NCI-H2107 (cell line): Measurements from ENCODE around the gene CYP19A1.

Experiments
- DNase-seq: peaks from one replicate; lab custom pipeline; 2025; lab: John Stamatoyannopoulos, UW

The CYP19A1 gene

DNA sequence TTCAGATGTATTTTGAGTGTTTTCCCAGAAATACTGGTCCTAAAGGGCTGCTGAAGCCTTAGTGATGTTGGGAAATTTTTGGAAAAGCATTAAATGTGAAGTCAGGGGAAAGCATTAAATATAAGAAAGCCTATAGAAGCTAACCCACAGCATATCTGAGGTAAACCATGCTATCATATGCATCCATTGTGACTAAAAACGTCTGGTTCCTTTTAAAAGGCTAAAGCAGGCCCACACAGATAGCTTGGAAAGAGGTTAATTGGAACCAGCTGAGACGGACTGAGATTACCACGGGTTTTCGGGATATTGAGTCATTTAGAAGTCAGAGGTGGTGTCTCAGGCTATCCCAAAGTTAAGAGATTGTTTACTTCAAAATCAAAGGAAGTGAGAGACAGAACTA is 78.2 kb downstream of the CYP19A1 start:
- no peak for DNase-seq

GRCh38 chr15:51255533-51255932 is 82.9 kb downstream of the CYP19A1 start:
- DNase-seq, result no peak

- DNase-seq, result no peak
These were observed 85.0 kb downstream of the CYP19A1 start for GRCh38 chr15:51253366-51253765.

DNA sequence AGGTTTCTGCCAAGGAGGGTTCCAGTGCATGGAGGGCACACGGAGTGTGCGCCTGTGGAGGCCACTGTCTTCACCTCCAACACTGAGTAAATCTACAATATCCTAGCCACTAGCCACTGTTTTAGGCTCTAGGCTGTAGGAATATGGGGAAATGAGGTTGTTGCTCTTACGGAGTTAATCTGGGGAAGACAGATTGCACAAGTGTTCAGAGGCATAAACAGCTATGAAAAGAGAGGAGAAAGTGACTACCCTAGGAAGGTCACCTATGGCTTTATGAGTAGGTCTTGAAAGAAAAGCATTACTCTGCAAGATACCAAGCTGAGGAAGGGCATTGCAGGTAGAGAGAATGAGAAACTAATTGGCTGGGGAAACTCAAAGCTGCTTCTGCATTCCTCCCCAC is 85.7 kb downstream of the CYP19A1 start:
- DNase-seq, result no peak

- no peak for DNase-seq
These were observed 86.8 kb downstream of the CYP19A1 start for GRCh38 chr15:51251556-51251955.

DNA sequence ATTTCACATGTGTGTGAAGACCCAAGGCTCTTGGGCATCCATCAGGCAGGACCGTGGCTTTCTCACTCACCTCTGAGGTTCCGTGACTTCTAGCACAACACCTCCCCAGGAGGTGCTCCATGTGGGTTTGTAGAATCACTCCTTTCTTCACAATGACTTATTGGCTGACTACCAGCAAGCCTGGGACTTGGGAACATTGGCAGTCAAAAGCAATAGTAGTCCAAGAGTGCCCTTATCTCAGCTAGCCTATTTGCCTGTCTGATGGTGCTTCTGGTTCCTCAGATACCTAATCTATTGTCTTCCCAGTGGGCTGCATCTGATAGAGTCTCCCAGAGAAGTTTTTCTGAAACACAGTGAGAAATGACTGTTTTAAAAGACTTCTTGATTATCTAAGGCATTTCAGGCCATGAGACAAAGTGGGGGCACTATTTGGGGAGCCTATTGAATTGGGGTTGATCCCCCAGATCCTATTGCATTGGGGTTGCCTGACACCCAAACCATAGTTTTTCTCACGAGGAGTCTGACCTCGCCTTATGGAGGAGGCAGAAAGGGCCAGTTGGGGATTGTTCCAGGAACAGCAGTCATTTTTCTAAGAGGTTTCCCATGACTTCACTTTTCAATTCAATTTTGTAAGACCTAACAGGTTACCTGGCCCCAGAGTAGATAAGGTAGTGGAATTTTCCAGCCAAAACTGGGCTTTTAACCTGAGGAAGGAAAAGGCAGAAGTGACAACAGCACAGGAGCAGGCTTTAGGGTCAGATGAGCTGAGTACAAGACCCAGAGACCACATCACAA is 88.0 kb downstream of the CYP19A1 start:
- DNase-seq, result no peak

DNA sequence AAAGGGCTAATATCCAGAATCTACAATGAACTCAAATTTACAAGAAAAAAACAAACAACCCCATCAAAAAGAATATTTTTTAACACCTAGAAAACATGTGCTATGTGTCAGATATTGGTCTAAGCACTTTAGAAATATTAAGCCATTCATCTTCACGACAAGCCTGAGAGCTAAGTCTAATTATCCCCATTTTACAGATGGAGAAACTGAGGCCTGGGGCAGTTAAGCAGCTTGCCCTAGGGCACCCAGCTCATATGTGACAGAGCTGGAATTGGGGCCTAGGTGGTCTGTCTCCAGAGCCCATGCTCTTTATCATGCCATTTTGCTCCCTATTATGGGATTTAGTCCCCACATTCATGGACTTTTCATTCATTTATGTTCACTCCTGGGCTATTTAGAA is 92.8 kb downstream of the CYP19A1 start:
- no peak for DNase-seq

DNA sequence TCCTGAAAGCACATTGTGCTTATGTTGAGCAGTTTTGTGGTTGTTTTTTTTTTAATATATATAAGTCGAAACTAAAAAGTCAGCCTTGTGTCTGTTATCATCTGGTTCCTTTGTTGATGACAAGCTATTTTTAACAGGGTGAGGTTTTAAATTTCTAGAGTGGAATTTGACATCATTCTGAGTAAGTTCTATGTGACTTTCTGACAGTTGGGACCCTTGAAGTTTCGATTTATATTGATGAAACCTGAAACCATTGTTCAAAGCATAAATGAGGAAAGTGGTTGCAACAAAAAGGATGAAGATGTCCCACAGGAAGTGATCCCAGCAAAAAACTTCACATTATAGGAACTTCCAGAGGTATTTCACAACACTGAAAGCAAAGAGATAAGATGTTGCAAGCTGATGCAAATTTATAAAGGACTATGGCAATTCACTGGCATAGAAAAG is 94.0 kb downstream of the CYP19A1 start:
- DNase-seq, result no peak

- DNase-seq, result no peak
These were observed 94.6 kb downstream of the CYP19A1 start for GRCh38 chr15:51243774-51244173.

DNA sequence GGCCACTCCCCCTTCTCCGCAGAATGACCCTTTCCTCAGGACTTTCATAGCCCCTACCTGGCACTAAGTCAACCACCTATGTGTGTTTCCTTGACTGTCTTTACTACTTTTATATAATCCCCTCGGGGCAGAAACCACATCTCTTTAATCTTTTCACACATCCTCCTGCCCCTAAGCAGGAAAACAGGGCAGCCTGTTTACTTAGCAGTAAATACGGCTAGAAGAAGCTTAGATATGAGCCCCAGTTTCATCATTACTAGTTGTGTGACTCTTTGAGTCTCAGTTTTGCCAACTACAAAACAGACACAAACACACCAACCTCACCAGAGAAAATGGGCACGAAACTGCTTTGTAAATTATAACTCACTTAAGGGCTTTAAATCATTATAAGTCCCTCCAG is 98.3 kb downstream of the CYP19A1 start:
- no peak for DNase-seq

GRCh38 chr15:51237816-51238215 is 100.6 kb downstream of the CYP19A1 start:
- DNase-seq, result no peak

DNA sequence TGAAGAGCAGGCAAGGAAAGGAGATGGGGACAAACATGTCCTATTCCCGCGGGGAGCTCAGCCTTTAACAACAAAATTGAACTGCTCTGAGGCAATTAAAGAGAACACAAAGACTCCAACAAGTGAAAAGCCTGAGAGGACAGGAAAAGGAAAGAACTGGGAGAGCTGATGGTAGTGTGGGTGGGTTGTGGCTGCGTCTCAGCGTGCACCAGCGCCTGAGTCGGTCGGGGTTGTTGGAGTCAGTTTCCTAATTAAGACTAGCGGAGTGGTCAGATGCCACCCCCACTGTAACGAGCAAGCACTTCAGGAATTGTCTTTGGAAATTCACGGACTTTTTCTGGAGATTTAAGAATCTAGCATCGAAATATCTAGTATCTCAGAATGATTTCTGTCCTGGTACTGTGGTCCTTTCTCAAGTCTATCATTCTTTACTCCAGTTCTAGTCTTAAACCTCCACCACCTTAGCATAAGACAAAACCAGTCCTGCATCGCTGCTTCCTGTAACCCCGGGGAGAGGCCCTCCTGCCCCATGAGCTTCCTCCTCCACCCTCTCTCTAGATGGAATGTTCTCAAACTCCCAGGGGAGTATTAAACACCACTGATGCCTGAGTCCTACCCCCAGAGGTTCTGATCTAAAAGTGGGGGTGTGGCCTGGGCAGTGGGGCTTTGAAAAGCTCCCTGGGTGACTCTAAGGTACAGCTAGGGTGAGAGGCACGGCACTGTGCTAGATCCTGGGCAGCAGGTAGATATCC is 104.0 kb downstream of the CYP19A1 start:
- no peak for DNase-seq

DNA sequence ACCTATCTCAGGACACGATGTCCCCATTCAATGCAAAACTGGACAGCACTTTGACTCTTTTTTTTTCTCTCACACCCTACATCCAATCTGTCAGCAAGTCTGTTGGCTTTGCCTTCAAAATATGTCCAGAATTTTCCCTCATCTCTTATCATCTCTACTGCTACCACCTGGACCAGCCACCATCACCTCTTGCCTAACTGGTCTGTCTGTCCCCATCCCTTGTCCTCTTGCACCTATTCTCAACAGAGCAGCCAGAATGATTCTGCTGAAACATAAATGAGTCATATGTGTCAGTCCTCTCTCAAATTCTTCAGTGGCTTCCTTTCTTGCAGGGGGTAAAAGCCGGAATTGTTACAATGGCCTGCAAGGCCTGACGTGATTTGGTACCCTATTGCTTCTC is 105.8 kb downstream of the CYP19A1 start:
- DNase-seq, result no peak

DNA sequence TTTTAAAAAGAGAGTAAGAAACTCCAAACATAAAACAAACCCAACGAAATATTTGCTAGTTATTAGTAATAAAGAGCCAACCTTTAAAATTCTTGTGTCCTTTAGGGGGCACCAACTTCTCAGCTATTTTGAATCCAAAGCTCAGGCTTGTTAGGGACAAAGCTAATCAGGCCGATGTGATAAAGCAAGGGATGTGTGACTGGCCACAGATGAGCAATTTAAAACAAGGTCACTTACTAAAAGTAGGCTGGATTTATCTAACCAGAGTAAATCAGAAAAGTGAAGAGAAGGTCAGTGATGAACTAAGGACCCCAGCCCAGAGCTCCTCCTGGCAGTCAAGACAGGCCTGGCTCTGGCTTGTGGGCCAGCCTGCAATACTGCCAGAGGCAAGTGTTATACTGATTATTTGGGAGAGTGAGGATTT is 108.5 kb downstream of the CYP19A1 start:
- DNase-seq, result no peak

DNA sequence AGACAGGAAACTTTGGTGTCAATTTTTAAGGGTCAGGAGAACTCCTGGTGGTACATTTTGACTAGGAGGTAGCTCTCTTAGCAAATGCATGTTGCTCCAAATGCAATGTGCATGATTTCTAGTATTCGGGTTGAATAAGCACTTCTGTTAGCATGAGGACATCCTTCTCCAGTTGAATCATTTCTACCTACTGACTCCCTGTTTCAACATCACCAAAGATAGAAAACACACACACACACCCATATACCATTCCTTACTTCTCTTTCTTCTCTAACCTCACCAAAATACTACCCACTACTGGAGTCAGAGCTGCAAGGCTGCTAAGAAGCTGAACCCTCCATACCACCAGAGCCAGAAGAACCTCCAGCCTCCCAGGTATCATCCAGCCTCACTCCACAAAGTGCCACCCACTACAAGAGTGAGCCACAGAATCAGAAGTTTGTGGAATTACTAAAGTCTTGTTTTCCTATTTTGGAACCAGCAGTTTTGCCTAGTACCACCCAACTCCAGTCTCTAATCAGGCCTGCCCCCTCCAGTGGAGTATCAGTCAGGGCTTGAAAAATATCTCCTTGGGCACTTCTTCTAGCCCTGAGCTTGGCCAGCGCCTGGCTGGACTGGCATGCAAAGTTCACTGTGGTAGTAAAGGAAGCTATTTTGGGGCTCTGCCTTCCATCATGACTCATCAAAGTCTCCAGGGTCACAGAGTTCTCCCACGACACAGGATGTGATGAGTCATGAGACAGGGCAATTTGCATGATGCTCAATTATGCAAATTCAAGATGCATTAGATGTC is 110.3 kb downstream of the CYP19A1 start:
- DNase-seq, result no peak

- DNase-seq, result no peak
These were observed 111.7 kb downstream of the CYP19A1 start for GRCh38 chr15:51226576-51227210.

GRCh38 chr15:51224428-51224827 is 114.0 kb downstream of the CYP19A1 start:
- DNase-seq, result no peak

- DNase-seq, result no peak
These were observed 114.6 kb downstream of the CYP19A1 start for GRCh38 chr15:51223771-51224229.

DNA sequence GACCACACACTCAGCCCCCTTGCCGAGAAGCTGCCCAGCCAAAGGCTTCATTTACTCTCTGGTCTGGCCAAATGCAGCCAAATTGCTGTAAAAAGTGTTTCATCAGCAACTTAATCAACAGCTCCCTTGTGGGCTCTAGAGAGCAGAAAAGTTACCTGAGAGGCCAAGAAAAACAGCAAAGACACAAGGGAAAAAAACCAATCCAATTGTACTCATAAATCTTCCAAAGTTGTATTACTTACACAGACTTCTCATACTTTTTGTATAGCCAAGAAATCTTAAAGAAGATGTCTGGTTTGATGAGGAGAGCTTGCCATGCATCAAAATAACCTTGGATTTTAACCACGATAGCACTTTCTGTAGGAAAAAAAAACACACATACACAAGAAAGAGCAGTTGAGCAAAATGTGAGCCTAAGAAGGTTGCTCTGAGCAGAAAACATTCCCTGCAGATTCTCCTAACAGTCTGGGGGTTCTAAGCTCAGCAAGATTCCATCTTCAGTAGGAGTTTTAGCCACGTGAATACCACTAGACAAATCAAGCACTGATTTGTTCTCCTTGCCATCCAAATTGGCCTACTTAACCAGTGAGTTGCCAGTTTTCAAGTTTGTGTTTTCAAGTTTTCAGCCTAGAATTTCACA is 120.0 kb downstream of the CYP19A1 start:
- no peak for DNase-seq

- DNase-seq, result no peak
These were observed 125.5 kb downstream of the CYP19A1 start for GRCh38 chr15:51212909-51213308.

DNA sequence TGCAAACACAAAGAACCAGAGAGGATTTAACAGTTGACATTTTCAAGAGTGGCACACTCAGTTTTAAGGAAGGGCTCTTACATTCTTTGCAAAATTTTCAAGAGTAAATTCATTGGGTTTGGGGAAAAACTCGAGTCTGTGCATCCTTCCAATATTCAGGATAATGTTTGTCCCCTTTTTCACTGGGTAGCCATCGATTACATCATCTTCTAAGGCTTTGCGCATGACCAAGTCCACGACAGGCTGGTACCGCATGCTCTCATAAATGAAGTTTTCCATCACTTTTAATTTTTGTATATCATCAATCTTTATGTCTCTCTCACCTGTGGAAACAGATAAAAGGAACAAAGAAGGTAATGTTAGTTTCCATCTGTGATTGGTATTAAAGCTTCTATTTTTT is 126.2 kb downstream of the CYP19A1 start:
- DNase-seq, result no peak
